OCI-M2 (cell line): ENCODE data around the gene RXFP1.
"Not testable (repeated sequence)": the region's sequence is repeated elsewhere in the genome, so short reads cannot be mapped to it uniquely, and the experiment has no call there.

Experiments used
- DNase-seq: peaks from one replicate; lab custom pipeline; 2025; ENCODE audit not compliant: unreplicated experiment; lab: John Stamatoyannopoulos, UW

Gene RXFP1

DNA sequence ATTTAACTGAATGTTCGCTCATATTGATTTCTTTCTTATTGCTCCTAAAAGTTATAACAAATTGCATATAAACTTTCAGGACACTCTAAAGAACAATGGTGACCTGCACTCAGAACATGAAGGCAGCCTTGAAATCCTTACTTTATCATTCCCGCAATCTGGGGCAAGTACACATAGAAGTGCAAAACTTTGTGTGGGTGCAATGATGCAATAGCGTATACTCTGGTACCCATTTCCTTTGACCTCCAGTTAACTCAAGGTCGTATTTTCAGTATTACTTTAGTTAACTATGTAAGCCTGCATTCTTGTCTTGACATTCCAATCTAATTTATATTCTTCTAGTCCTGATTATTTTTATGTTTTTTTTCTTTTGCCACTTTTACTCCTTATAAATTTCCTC is 85.3 kb downstream of the RXFP1 start:
- no peak for DNase-seq

DNA sequence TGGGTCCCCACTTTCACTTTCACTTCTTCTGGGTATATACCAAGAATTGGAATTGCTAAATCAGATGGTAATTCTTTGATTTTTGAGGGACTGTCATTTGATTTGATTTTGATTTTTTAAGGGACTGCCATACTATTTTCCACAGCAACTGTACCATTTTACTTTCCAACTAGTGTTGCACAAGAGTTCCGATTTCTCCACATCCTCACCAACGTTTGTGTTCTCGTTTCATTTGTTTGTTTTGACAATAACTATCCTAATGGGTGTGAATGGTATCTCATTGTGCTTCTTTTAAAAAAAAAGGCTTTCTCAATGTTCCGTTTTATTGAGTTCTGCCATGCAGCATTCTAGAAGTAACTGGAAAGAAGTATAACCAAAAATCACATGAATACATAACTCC is 87.4 kb downstream of the RXFP1 start:
- DNase-seq, result no peak

DNA sequence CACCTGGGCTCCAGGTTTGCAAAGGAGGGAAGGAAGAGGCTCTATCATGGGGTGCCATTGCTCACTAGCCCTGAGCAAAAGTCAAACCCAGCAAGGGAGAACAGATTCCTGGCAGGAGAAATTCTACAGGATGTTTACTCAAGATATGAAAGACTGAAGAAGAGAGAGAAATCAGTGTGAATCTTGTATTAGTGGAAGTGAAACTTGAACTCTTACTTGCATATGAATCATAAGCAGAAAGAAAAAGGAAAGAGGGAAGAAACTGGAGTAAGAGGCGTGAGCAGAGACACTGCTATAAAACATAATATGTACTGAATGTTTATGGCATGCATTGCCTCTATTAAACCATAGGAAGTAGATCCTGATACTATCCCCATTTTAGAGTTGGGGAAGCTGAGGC is 89.1 kb downstream of the RXFP1 start:
- DNase-seq, result no peak

DNA sequence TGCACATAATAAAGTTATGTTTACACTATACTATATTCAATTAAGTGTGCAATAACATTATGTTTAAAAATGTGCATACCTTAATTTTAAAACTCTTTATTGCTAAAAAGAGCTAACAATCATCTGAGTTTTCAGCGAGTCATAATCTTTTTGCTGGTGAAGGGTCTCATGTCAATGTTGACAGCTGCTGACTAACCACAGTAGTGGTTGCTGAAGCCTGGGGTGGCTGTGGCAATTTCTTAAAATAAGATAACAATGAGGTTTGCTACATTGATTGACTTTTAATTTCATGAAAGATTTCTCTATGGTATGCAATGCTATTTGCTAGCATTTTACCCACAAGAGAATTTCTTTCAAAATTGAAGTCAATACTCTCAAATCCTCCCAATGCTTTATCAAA is 91.4 kb downstream of the RXFP1 start:
- DNase-seq, result no peak

DNA sequence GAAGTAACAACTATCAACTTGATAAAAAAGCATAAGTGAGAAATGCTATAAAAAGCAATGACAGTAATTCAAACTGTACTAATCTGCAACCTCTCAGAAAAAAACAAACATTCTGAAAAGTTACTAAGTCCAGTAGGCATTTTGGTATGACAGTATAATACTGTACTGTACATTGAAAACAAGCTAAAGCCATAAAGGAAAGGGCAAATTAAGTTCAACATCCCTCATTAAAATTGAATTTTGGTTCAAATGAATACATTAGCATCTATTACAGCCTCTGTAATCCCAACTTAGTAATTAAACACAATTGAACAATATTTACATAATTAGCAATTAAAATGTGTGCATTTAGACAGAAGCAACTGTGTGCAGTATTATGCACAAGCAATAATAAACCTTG is 96.3 kb downstream of the RXFP1 start:
- DNase-seq, result no peak

DNA sequence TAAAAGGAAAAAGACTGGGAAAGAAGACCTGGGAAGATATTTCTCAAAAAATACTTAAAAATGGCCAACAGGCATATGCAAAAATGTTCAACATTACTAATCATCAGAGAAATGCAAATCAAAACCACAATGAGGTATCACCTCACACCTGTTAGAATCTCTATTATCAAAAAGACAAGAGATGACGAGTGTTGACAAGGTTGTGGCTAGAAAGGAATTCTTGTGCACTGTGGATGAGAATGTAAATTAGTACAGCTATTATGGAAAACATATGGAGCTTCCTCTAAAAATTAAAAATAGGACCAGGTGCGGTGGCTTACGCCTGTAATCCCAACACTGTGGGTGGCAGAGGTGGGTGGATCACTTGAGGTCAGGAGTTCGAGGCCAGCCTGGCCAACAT is 100.0 kb downstream of the RXFP1 start:
- no peak for DNase-seq

DNA sequence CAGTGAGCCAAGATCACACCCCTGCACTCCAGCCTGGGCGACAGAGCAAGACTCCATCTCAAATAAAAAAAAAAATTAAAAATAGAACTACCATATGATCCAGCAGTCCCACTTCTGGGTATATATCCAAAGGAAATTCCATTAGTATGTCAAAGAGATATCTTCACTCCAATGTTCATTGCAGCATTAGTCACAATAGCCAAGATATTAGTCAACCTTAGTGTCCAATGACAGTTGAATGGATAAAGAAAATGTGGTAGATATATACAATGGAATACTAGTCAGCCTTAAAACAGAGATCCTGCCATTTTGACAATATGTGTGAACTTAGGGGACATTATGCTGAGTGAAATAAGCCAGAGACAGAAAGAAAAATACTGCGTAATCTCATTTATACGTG is 100.6 kb downstream of the RXFP1 start:
- no peak for DNase-seq

DNA sequence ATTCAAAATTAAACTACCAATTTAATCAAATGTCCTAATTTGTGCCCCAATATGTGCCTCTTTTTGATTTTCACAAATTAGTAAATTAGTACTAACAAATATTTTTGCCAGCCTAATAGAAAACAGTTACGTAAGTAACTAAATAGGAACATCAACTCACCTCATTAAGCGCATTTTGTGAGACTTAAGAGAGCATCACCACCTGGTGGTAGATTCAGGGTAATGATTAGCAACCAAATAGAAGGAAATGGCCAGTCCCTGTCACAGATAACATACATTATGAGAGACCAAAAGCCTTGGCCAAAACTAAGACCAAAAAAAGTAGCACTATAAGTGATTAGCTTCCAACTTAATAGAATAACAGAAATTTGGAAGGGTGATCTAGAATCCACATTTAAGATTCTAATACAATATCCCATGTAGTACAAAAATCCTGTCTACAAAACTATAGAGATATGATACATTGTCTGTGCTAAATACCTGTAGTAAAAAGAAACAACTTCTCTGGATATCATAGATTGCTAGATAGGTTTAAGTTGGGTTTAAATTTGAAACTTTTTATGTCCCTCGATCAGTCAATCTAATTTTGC is 103.3 kb downstream of the RXFP1 start:
- DNase-seq, result no peak

DNA sequence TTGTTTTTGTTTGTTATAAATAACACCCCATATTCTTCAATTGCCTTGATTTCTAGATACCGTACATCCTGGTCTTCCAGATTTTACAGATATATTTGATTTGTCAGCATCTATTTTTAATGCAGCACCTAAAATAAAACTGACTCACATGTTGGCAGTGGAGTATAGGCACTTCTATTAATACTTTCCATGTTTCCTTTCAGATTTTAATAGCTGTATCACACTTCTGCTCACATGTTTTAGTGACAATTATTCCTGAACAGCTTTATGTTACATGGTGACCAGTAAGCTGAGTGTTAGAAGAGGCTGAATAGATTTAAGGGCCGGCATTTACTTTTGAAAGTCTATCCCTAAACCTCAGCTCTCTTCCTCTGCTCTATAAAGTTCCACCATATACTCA is 103.9 kb downstream of the RXFP1 start:
- DNase-seq, result no peak

DNA sequence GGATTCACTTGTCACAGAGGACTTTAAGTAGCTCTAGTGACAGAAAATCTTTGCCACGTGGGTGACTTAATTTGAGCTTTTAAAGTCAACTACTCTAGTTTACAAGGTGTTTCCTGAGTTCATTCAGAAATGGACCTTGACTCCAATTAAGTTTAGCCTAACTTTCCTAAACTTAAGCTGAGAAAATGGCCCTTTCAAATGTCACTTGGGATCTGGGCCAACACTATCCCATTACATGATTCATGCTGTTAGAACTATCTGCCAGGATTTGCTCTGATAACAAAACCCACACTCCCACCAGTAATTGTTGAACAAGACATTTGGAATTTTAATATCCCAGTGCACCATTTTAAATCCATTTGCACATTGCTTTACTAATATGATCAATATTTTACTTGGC is 109.2 kb downstream of the RXFP1 start:
- no peak for DNase-seq

DNA sequence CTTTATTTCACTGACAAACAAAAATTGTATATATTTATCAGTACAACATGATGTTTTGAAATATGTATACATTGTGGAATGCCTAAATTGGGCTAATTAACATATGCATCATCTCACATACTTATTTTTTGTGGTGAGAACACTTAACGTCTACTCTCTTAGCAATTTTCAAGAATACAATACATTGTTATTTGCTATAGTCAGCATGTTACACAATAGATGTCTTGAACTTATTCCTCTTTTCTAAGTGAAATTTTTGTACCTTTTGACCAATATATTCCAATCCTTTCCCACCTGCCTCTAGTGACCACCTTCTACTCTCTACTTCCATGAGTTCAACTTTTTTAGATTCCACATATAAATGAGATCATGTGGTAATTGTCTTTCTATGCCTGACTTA is 114.9 kb downstream of the RXFP1 start:
- DNase-seq, result no peak

DNA sequence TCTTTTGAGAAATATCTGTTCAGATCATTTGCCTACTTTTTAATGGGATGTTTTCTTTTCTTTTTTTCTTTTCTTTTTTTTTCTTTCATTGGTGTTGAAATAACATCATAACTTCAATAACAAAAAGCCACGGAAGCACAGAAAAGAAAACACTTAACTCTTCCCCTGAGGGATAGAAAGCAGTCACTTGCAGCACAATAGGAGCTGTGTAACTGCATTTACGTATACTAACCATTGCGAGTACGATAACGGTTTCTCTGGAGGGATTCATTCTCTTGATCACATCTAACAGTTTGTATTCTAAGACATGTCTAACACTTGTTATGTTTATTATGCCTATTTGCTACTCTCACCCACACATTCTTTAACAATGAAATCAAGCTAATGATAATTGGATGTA is 122.7 kb downstream of the RXFP1 start:
- DNase-seq, result no peak

DNA sequence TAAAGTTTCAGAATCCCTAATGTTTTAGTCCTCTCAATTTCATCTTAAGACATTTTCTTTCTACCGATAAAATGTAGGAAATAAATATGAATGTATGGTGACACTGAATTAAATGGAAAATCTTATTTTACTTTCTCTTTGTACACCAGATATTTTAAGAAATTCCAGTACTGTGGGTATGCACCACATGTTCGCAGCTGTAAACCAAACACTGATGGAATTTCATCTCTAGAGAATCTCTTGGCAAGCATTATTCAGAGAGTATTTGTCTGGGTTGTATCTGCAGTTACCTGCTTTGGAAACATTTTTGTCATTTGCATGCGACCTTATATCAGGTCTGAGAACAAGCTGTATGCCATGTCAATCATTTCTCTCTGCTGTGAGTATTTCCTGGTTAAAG is 123.1 kb downstream of the RXFP1 start:
- no peak for DNase-seq

DNA sequence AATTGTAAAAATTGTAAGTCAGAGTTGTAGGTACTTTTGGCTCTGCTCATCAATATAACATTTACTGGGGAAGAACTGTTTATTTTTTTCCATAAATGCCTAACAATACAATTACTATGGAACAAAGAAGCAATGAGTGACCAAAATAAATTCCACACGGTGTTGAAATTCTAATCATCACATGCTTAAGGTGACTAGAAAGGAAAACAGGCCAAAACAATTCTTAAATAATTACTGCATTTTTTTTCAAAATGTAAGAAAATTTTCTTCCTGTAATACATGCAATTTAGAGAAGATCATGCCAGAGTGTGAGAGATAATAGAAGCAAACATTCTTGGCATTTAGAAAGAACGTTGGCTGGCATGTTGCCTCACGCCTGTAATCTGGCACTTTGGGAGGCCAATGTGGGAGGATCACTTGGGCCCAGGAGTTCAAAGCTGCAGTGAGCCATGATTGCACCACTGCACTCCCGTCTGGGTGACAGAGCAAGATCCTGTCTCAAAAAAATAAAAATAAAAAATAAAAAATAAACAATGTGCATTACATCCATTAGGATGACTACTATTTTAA is 127.5 kb downstream of the RXFP1 start:
- DNase-seq, result no peak

DNA sequence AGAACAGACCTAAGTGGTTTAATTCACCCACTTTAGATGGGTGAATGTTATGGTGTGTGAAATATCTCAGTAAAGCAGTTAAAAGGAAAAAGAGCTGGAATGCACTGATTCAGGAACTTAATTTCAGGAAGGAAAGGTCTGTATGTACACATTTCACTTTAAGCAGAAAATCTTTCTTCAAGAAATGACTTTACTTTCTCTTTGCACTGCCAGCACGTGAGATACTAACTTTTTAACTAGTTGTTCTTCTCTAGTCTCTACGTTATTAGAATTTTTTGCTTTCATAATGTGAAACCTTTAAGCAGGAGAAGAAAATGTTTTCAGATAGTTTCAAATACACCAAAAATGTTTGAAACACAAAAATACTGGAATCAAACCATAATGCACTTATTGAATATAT is 131.2 kb downstream of the RXFP1 start:
- DNase-seq, result no peak

DNA sequence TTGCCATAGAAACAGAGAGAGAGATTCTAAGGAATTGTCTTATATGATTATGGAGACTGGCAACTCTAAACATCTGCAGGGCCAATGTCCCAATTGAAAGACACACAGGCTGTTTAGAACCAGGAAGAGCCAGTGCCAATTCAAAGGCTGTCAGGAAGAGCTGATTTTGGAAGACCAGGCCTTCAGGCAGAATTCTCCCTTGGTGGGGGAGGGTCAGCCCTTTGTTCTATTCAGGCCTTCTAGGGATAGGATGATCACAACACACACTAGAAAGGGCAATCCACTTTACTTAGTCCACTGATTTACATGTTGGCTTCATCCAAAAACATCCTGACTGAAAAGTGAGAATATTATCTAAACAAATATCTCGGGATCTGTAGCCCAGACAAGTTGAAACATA is 134.8 kb downstream of the RXFP1 start:
- no peak for DNase-seq

DNA sequence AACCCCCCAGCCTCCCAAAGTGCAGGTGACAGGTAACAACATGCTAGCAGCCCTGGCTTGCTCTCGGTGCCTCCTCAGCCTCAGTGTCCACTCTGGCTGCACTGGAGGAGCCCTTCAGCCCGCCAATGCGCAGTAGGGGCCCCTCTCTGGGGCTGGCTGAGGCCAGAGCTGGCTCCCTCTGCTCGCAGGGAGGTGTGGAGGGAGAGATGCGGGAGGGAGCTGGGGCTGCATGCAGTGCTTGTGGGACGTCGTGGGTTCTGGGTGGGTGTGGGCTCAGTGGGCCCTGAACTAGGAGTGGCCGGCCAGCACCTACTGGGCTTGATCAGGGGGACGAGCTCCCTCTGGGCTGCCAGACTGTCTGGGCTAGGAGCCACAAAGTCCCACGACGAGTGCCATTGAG is 135.6 kb downstream of the RXFP1 start:
- no peak for DNase-seq

DNA sequence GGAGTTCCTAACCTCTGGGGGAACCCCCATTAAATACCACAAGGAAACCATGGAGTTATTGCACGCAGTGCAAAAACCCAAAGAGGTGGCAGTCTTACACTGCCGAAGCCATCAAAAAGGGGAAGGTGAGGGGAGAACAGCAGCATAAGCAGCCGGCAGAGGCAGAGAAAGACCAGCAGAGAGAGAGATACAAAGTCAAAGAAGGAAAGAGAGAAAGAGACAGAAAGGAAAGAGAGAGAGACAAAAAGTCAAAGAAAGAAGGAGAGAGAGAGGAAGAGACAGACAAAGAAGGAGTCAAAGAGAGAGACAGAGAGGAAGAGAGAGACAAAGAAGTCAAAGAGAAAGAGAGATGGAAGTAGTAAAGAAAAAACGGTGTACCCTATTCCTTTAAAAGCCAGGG is 141.6 kb downstream of the RXFP1 start:
- DNase-seq, result not testable (repeated sequence)

DNA sequence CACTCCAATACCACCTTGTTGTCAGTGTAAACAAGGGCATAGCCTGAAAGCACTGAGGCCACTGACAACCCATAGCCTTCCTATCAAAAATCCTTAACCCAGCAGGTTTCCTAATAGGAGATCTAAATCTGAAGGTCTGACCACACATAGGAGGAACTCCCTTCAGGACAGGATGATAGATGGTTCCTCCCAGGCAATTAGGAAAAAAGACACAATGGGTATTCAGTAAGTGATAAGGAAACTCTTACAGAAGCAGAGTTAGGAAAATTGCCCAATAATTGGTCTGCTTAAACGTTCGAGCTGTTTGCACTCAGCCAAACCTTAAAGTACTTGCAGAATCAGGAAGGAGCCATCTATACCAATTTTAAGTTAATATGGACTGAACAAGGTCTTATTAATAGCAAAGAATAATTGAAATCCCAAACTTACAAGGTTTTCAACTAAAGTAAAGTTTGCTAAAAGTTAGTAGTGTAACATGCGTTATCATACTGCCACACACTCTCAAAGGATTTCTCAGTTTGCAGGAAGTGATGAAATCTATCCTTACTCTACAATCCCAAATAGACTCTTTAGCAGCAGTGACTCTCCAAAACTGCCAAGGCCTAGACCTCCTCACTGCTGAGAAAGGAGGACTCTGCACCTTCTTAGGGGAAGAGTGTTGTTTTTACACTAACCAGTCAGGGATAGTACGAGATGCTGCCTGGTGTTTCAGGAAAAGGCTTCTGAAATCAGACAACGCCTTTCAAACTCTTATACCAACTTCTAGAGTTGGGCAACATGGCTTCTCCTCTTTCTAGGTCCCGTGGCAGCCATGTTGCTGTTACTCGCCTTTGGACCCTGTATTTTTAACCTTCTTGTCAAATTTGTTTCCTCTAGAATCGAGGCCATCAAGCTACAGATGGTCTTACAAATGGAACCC is 142.3 kb downstream of the RXFP1 start:
- DNase-seq, result peak; percentile 54

DNA sequence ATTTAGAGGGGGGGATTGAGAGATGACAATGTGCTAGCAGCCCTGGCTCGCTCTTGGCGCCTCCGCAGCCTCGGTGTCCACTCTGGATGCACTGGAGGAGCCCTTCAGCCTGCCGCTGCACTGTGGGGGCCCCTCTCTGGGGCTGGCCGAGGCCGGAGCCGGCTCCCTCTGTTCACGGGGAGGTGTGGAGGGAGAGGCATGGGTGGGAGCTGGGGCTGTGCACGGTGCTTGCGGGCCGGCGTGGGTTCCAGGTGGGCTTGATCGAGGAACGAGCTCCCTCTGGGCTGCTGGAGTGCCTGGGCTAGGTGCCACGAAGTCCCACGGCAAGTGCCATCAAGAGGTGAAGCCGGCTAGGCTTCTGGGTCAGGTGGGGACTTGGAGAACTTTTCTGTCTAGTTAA is 143.1 kb downstream of the RXFP1 start:
- DNase-seq, result no peak

DNA sequence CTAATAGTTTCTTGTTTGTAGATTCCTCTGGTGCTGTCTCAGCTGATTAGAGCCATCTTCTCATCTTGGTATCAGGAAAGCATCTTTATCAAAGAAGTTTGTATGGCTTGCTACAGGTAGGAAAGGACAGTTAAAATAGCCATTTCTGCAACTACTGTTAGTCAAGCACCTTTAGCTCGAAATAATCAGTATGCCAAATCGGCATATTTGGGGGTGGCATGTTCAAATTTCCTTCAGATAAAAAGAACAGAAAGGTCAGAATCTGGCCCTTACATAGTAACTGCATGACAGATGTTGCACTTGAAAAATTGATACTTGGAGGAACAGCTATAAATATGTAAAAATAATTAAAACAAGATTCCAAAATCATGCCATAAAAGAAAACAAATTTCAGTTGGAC is 145.2 kb downstream of the RXFP1 start:
- no peak for DNase-seq

DNA sequence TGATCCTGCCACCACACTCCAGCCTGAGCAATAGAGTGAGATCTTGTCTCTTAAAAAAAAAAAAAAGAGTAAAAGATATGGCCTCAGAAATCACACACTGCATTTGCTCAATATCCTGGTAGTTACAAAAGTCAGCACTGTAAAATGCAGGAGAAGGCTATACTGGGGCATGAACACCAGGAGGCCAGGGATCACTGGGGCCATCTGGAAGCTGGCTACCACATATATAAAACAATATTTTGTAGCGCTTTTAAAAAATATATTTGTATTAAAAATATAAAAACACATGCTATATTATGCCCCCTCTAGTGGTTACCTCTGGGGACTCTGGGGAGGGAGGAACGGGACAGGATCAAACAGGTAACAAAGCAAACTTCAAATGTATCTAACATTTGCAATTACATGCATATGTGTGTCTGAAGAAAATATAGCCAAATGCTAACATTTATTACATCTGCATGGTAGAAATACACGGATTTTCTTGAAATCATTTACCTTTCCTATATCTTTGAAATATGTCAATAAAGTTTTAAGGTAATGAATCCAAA is 146.0 kb downstream of the RXFP1 start:
- no peak for DNase-seq
